Right cardiac atrium (tissue), 5 donors: ENCODE measurements around the gene SDR42E2. TPM values are rescaled to one million over a fixed set of nuclear protein-coding genes. Genes with fewer than 3 reads are reported as not detected.
"Not testable (repeated sequence)": the region's sequence is repeated elsewhere in the genome, so short reads cannot be mapped to it uniquely, and the experiment has no call there.

Source experiments
- ATAC-seq, 2 donors: fragments of 200-7000 bp; cut with Tn5 transposase; one replicate each; pipeline versions ENCODE4 v1.8.0 to v1.9.1; 2020; ENCODE audit warnings: moderate library complexity in 2 of 2, mild to moderate bottlenecking in 1 of 2
- DNase-seq, 3 donors: peaks; one replicate each; pipeline ENCODE4 v3.0.0-alpha.2; 2020
- H3K27ac ChIP-seq: one replicate; pipeline ENCODE4 v1.5.1; 2013; ENCODE audit warnings: mild to moderate bottlenecking, low read length, control low read depth, moderate library complexity
- H3K27me3 ChIP-seq: one replicate; pipeline ENCODE4 v1.6.1; 2013; ENCODE audit not compliant: control insufficient read depth, insufficient read depth
- H3K4me1 ChIP-seq: one replicate; pipeline ENCODE4 v1.6.1; 2013; ENCODE audit warnings: low read length; ENCODE audit not compliant: control insufficient read depth, insufficient read depth
- H3K4me3 ChIP-seq: one replicate; pipeline ENCODE4 v1.5.1; 2013; ENCODE audit warnings: low read length, control low read depth
- H3K9me3 ChIP-seq: one replicate; pipeline ENCODE4 v1.6.1; 2013; ENCODE audit warnings: low read length; ENCODE audit not compliant: control insufficient read depth
- WGBS: extraction: QIAGEN DNeasy Blood & Tissue Kit; methylation state at CpG from one replicate; pipeline ENCODE4 v1.1.7; 2013; 5-methylcytosine and 5-hydroxymethylcytosine counted together
- intact Hi-C, 4 donors: fragments of 100-400 bp; cut with DNase I; formaldehyde crosslinking; loops; one replicate each; pipeline versions ENCODE4 v1.11.0 to v1.14.0; 2022 to 2023
- polyA plus RNA-seq: library from polyadenylated mRNA; stranded (reverse); fragments of 200-250 nt; gene quantifications from one replicate; pipeline ENCODE4 v1.2.3, GENCODE V29; 2013
- total RNA-seq, 4 donors: library from RNA; stranded (reverse); fragmentation: NEBNext Ultra II Directional; extraction: Animal tissue kit (Norgen Biotek cat#: 25700); gene quantifications; one replicate each; pipeline ENCODE4 v1.2.1, GENCODE V29; 2021
- donor health status: healthy with polysubstance abuse.
- donor health status: DM: no; HTN: yes; CAD: no.
- donor health status: DM: no; HTN: no; CAD: no.
- donor health status: DM: no; HTN: yes; CAD: no; lungs with severe emphysema.
- donor health status: DM: yes; HTN: yes; CAD: no.

Gene SDR42E2
- total and polyA plus RNA-seq, 5 donors: 0.09 TPM; not detected in 4

GRCh38 chr16:22130528-22130927, 31.8 kb upstream of the SDR42E2 start:
- no peaks in the 10 kb centered on the region for H3K4me1 ChIP-seq
- ATAC-seq: no peak
- intact Hi-C loops: no loop called here
- H3K27ac ChIP-seq: no peak overlapping the region
- H3K4me3 ChIP-seq: no peak overlapping the region
- no peaks in the 10 kb centered on the region for H3K27me3 ChIP-seq
- no peaks in the 10 kb centered on the region for H3K9me3 ChIP-seq
- no peak for DNase-seq

- Histone ChIP-seq H3K27me3 (no peaks in the 10 kb centered on the region), H3K9me3 (no peaks in the 10 kb centered on the region), H3K4me3 (no peak overlapping the region), H3K27ac (no peak overlapping the region), H3K4me1 (no peaks in the 10 kb centered on the region)
- ATAC-seq: no peak
- no peak for DNase-seq
- 83% methylated on average over 10 of the region's 10 CpGs for WGBS
- intact Hi-C loops: no loop called here
Observed at GRCh38 chr16:22132801-22133200, 29.5 kb upstream of the SDR42E2 start.

GRCh38 chr16:22138482-22138881, 23.8 kb upstream of the SDR42E2 start:
- Histone ChIP-seq H3K4me3 (no peak overlapping the region), H3K27me3 (no peaks in the 10 kb centered on the region), H3K9me3 (no peaks in the 10 kb centered on the region), H3K4me1 (no peaks in the 10 kb centered on the region), H3K27ac (no peak overlapping the region)
- ATAC-seq: no peak
- intact Hi-C loops: no loop called here
- WGBS: 77% methylated on average over 8 of the region's 8 CpGs
- no peak for DNase-seq

- H3K4me1 ChIP-seq: no peaks in the 10 kb centered on the region
- intact Hi-C loops: no loop called here
- no peak overlapping the region for H3K27ac ChIP-seq
- no peaks in the 10 kb centered on the region for H3K9me3 ChIP-seq
- 64% methylated on average over 7 of the region's 7 CpGs for WGBS
- DNase-seq (no peak), ATAC-seq (no peak)
- no peak overlapping the region for H3K4me3 ChIP-seq
- no peaks in the 10 kb centered on the region for H3K27me3 ChIP-seq
Observed at GRCh38 chr16:22139008-22139407, 23.3 kb upstream of the SDR42E2 start.

GRCh38 chr16:22139732-22140131, 22.6 kb upstream of the SDR42E2 start:
- intact Hi-C loops: no loop called here
- ATAC-seq (no peak), DNase-seq (no peak)
- 69% methylated on average over 1 of the region's 1 CpG for WGBS
- H3K27me3 ChIP-seq: no peaks in the 10 kb centered on the region
- no peaks in the 10 kb centered on the region for H3K4me1 ChIP-seq
- H3K9me3 ChIP-seq: no peaks in the 10 kb centered on the region
- no peak overlapping the region for H3K27ac ChIP-seq
- H3K4me3 ChIP-seq: no peak overlapping the region

GRCh38 chr16:22141767-22142166, 20.5 kb upstream of the SDR42E2 start:
- Histone ChIP-seq H3K4me3 (no peak overlapping the region), H3K27ac (no peak overlapping the region), H3K27me3 (no peaks in the 10 kb centered on the region), H3K9me3 (no peaks in the 10 kb centered on the region), H3K4me1 (no peaks in the 10 kb centered on the region)
- DNase-seq (no peak), ATAC-seq (no peak)
- 88% methylated on average over 1 of the region's 1 CpG for WGBS
- intact Hi-C loops: no loop called here

- intact Hi-C loops: no loop called here
- no peak for DNase-seq
- no peaks in the 10 kb centered on the region for H3K27me3 ChIP-seq
- ATAC-seq: no peak
- H3K9me3 ChIP-seq: no peaks in the 10 kb centered on the region
- WGBS: 88% methylated on average over 6 of the region's 6 CpGs
- no peak overlapping the region for H3K4me3 ChIP-seq
- no peaks in the 10 kb centered on the region for H3K4me1 ChIP-seq
- H3K27ac ChIP-seq: no peak overlapping the region
Observed at GRCh38 chr16:22144520-22144919, 17.8 kb upstream of the SDR42E2 start.

GRCh38 chr16:22147853-22148252, 14.5 kb upstream of the SDR42E2 start:
- ATAC-seq: no peak
- H3K9me3 ChIP-seq: no peaks in the 10 kb centered on the region
- no peaks in the 10 kb centered on the region for H3K4me1 ChIP-seq
- no peak for DNase-seq
- no peaks in the 10 kb centered on the region for H3K27me3 ChIP-seq
- H3K4me3 ChIP-seq: no peak overlapping the region
- WGBS: 65% methylated on average over 9 of the region's 9 CpGs
- intact Hi-C loops: no loop called here
- H3K27ac ChIP-seq: no peak overlapping the region

- intact Hi-C loops: no loop called here
- 81% methylated on average over 7 of the region's 7 CpGs for WGBS
- DNase-seq: no peak
- no peak overlapping the region for H3K4me3 ChIP-seq
- no peaks in the 10 kb centered on the region for H3K27me3 ChIP-seq
- ATAC-seq: no peak
- H3K4me1 ChIP-seq: no peaks in the 10 kb centered on the region
- H3K9me3 ChIP-seq: no peaks in the 10 kb centered on the region
- no peak overlapping the region for H3K27ac ChIP-seq
Observed at GRCh38 chr16:22151246-22151998, 10.9 kb upstream of the SDR42E2 start.

- WGBS: 76% methylated on average over 11 of the region's 11 CpGs
- intact Hi-C loops: no loop called here
- H3K27me3 ChIP-seq: no peaks in the 10 kb centered on the region
- no peaks in the 10 kb centered on the region for H3K4me1 ChIP-seq
- H3K4me3 ChIP-seq: no peak overlapping the region
- H3K27ac ChIP-seq: no peak overlapping the region
- DNase-seq: no peak
- no peaks in the 10 kb centered on the region for H3K9me3 ChIP-seq
- no peak for ATAC-seq
Observed at GRCh38 chr16:22152316-22152715, 10.0 kb upstream of the SDR42E2 start.

- H3K27me3 ChIP-seq, DNase-seq, H3K4me3 ChIP-seq, H3K27ac ChIP-seq, intact Hi-C loops, ATAC-seq, H3K4me1 ChIP-seq, H3K9me3 ChIP-seq: not testable (repeated sequence)
- WGBS: 75% methylated on average over 7 of the region's 7 CpGs
Observed at GRCh38 chr16:22153078-22153477, 9.2 kb upstream of the SDR42E2 start.

GRCh38 chr16:22161401-22161800, 905 bp upstream of the SDR42E2 start:
- no peak overlapping the region for H3K27ac ChIP-seq
- peaks cover 2% of the 10 kb centered on the region for H3K4me1 ChIP-seq
- no peaks in the 10 kb centered on the region for H3K9me3 ChIP-seq
- DNase-seq (no peak), ATAC-seq (no peak)
- H3K4me3 ChIP-seq: no peak overlapping the region
- no peaks in the 10 kb centered on the region for H3K27me3 ChIP-seq
- intact Hi-C loops: loop anchor here in 1 of 4 donors (10.0 kb wide), 1 partner anchor 57 kb away; no protein-coding TSS in a partner anchor
